H9 (cell line): ENCODE data around the gene TASOR2. TPM values are rescaled to one million over a fixed set of nuclear protein-coding genes. Genes with fewer than 3 reads are reported as not detected.

ENCODE experiments used
- DNase-seq: peaks from one replicate; pipeline ENCODE4 v3.0.0-alpha.2; 2017
- H2AFZ ChIP-seq: one replicate; pipeline ENCODE4 v1.6.1; 2013; ENCODE audit warnings: mild to moderate bottlenecking, low read length, control low read depth, moderate library complexity
- H2AK5ac ChIP-seq: 2 replicates; pipeline ENCODE4 v1.6.1; 2013; ENCODE audit warnings: low read length, control low read depth, mixed read lengths; ENCODE audit not compliant: insufficient read length
- H2BK120ac ChIP-seq: one replicate; pipeline ENCODE4 v1.6.1; 2013; ENCODE audit warnings: low read depth, mild to moderate bottlenecking, low read length, control low read depth, inconsistent platforms; ENCODE audit not compliant: poor library complexity, severe bottlenecking
- H2BK12ac ChIP-seq: 2 replicates; pipeline ENCODE4 v1.6.1; 2013; ENCODE audit warnings: low read length, control low read depth, mixed read lengths, low read depth; ENCODE audit not compliant: insufficient read length
- H2BK15ac ChIP-seq: 2 replicates; pipeline ENCODE4 v1.6.1; 2013; ENCODE audit warnings: low read depth, low read length, control low read depth
- H2BK20ac ChIP-seq: one replicate; pipeline ENCODE4 v1.6.1; 2013; ENCODE audit warnings: low read depth, mild to moderate bottlenecking, low read length, control low read depth, inconsistent platforms; ENCODE audit not compliant: poor library complexity, severe bottlenecking
- H2BK5ac ChIP-seq: 2 replicates; pipeline ENCODE4 v1.6.1; 2013; ENCODE audit warnings: low read length, control low read depth, mixed read lengths; ENCODE audit not compliant: insufficient read length
- H3K14ac ChIP-seq: 2 replicates; pipeline ENCODE4 v1.6.1; 2013; ENCODE audit warnings: low read length, control low read depth; ENCODE audit not compliant: insufficient read depth
- H3K18ac ChIP-seq: 2 replicates; pipeline ENCODE4 v1.6.1; 2013; ENCODE audit warnings: low read depth, mild to moderate bottlenecking, mixed read lengths, low read length, control low read depth; ENCODE audit not compliant: insufficient read length
- H3K23ac ChIP-seq: 2 replicates; pipeline ENCODE4 v1.6.1; 2013; ENCODE audit warnings: low read length, control low read depth, mixed read lengths, low read depth; ENCODE audit not compliant: insufficient read length
- H3K23me2 ChIP-seq: 2 replicates; pipeline ENCODE4 v1.6.1; 2013; ENCODE audit warnings: low read depth, mild to moderate bottlenecking, mixed read lengths, low read length, control low read depth; ENCODE audit not compliant: insufficient read length, poor library complexity, severe bottlenecking
- H3K27ac ChIP-seq: 2 replicates; pipeline ENCODE4 v1.5.1; 2013; ENCODE audit warnings: low read length, control low read depth, mixed read lengths, low read depth; ENCODE audit not compliant: insufficient read length
- H3K27me3 ChIP-seq: 2 replicates; pipeline ENCODE4 v1.6.1; 2013; ENCODE audit warnings: low read length, control low read depth, inconsistent platforms; ENCODE audit not compliant: insufficient read depth
- H3K4ac ChIP-seq: 2 replicates; pipeline ENCODE4 v1.6.1; 2013; ENCODE audit warnings: low read depth, mild to moderate bottlenecking, control low read depth, inconsistent platforms, low read length, moderate library complexity
- H3K4me1 ChIP-seq: 2 replicates; pipeline ENCODE4 v1.6.1; 2013; ENCODE audit warnings: low read length, control low read depth, inconsistent platforms; ENCODE audit not compliant: insufficient read depth
- H3K4me2 ChIP-seq: 2 replicates; pipeline ENCODE4 v1.6.1; 2013; ENCODE audit warnings: low read length, control low read depth, mixed read lengths; ENCODE audit not compliant: insufficient read length, insufficient read depth
- H3K56ac ChIP-seq: 2 replicates; pipeline ENCODE4 v1.6.1; 2013; ENCODE audit warnings: low read depth, mild to moderate bottlenecking, mixed read lengths, low read length, control low read depth; ENCODE audit not compliant: insufficient read length
- H3K79me1 ChIP-seq: 2 replicates; pipeline ENCODE4 v1.6.1; 2013; ENCODE audit warnings: low read depth, mild to moderate bottlenecking, moderate library complexity, low read length, control low read depth, inconsistent platforms; ENCODE audit not compliant: insufficient read depth, poor library complexity, severe bottlenecking
- H3K79me2 ChIP-seq: 2 replicates; pipeline ENCODE4 v1.6.1; 2013; ENCODE audit warnings: low read length, control low read depth, inconsistent platforms; ENCODE audit not compliant: insufficient read depth
- H3K9ac ChIP-seq: 2 replicates; pipeline ENCODE4 v1.6.1; 2013; ENCODE audit warnings: low read length, control low read depth, mixed read lengths; ENCODE audit not compliant: insufficient read length; ENCODE audit errors: extremely low read depth
- H3K9me3 ChIP-seq: one replicate; pipeline ENCODE4 v1.6.1; 2013; ENCODE audit warnings: low read depth, low read length, inconsistent platforms; ENCODE audit not compliant: control insufficient read depth
- H3T11ph ChIP-seq: one replicate; pipeline ENCODE4 v1.6.1; 2013; ENCODE audit warnings: mild to moderate bottlenecking, low read length, control low read depth, inconsistent platforms
- H4K20me1 ChIP-seq: one replicate; pipeline ENCODE4 v1.6.1; 2013; ENCODE audit not compliant: control insufficient read depth, insufficient read length, insufficient read depth
- H4K5ac ChIP-seq: 2 replicates; pipeline ENCODE4 v1.6.1; 2013; ENCODE audit warnings: low read depth, mild to moderate bottlenecking, mixed read lengths, low read length, control low read depth; ENCODE audit not compliant: insufficient read length
- H4K8ac ChIP-seq: replicated peaks from 2 replicates; pipeline ENCODE4 v1.6.1; 2013; ENCODE audit warnings: low read length, control low read depth, mixed read lengths, low read depth; ENCODE audit not compliant: insufficient read length
- H4K91ac ChIP-seq: 2 replicates; pipeline ENCODE4 v1.6.1; 2013; ENCODE audit warnings: low read depth, mild to moderate bottlenecking, moderate library complexity, mixed read lengths, low read length, control low read depth; ENCODE audit not compliant: insufficient read length
- H3K27ac Mint-ChIP-seq, 3 experiments: 2 replicates in 2 of 3; 3 replicates in 1 of 3; pipeline ENCODE4 v1.8.0; 2020 to 2021; ENCODE audit warnings: mixed read lengths in 3 of 3, mild to moderate bottlenecking in 1 of 3, moderate library complexity in 1 of 3
- H3K27me3 Mint-ChIP-seq: 2 replicates; pipeline ENCODE4 v1.8.0; 2021; ENCODE audit warnings: low read depth, mild to moderate bottlenecking, moderate library complexity, mixed read lengths
- H3K36me3 Mint-ChIP-seq, 3 experiments: 2 replicates in 2 of 3; 3 replicates in 1 of 3; pipeline ENCODE4 v1.8.0; 2020 to 2021; ENCODE audit warnings: low read depth in 3 of 3, mixed read lengths in 3 of 3; ENCODE audit not compliant: insufficient read depth in 1 of 3
- H3K4me1 Mint-ChIP-seq, 2 experiments: 2 replicates each; pipeline ENCODE4 v1.8.0; 2020; ENCODE audit warnings: mixed read lengths in 2 of 2
- H3K4me3 Mint-ChIP-seq, 2 experiments: 2 replicates in 1 of 2; 3 replicates in 1 of 2; pipeline ENCODE4 v1.8.0; 2020 to 2021; ENCODE audit warnings: mild to moderate bottlenecking in 2 of 2, mixed read lengths in 2 of 2, moderate library complexity in 1 of 2
- H3K9me3 Mint-ChIP-seq, 2 experiments: 2 replicates in 1 of 2; 3 replicates in 1 of 2; pipeline ENCODE4 v1.8.0; 2020; ENCODE audit warnings: mild to moderate bottlenecking in 2 of 2, mixed read lengths in 2 of 2, moderate library complexity in 1 of 2
- WGBS: extraction: QIAGEN DNeasy Blood & Tissue Kit; methylation state at CpG from one replicate; pipeline ENCODE4 v1.1.7; 2013; ENCODE audit warnings: missing lambda C conversion rate, low lambda C conversion rate, mixed read lengths; ENCODE audit not compliant: insufficient read length; ENCODE audit errors: extremely low coverage; 5-methylcytosine and 5-hydroxymethylcytosine counted together
- total RNA-seq: library from RNA; stranded (reverse); gene quantifications from 2 replicates; pipeline ENCODE4 v1.2.1, GENCODE V29; 2021
- TF ChIP-seq, protein P1 (sequence below): fragments of 200-600 bp; sonication (generic); conservative IDR thresholded peaks from 3 replicates; pipeline ENCODE4 v1.8.0; 2021; ENCODE audit warnings: antibody characterized with exemption, mild to moderate bottlenecking

TASOR2 gene
- total RNA-seq, 1 experiment from 2014 or later = 64.5 TPM

DNA sequence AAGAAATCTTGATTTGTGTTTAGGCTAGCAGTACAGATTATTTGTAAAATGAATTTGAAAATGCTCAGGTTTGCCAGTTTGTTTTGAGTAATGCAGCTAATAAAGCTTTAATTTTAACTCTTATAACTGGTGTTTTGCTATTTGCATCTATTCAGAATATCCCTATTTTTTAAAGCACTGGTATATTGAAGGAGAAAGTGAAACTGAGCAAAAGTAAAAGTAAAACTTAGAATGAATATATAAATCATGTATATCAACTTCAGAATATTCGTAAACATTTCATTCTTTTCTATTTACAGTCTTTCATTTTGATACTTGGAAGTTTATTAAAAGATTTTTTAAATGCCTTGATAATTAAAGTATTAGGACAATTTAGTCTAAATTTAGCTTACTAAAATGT, 26.2 kb downstream of the TASOR2 start:
- no peak overlapping the region for H2BK15ac ChIP-seq
- H4K8ac ChIP-seq = no peak overlapping the region
- Mint-ChIP-seq H3K9me3 (no peaks in the 10 kb centered on the region), H3K4me3 (no peak overlapping the region), H3K36me3 (no peaks in the 10 kb centered on the region), H3K27me3 (no peaks in the 10 kb centered on the region), H3K4me1 (peaks cover 9 to 10% of the 10 kb centered on the region in 2 experiments; a peak in 3 of 4 replicates), H3K27ac (no peak overlapping the region)
- H2AFZ ChIP-seq = no peak overlapping the region
- WGBS = no CpG with 5 or more reads among the region's 1 CpG
- H2BK20ac ChIP-seq = no peak overlapping the region
- H3K79me2 ChIP-seq = peaks cover 4% of the 10 kb centered on the region; the same call in 1 of the 2 replicates
- no peak overlapping the region for H3K27ac ChIP-seq
- no peak overlapping the region for H3K4ac ChIP-seq
- H3K4me2 ChIP-seq = no peak overlapping the region
- no peak overlapping the region for H3K56ac ChIP-seq
- DNase-seq = no peak
- H3K4me1 ChIP-seq = no peaks in the 10 kb centered on the region
- H3K23me2 ChIP-seq = no peaks in the 10 kb centered on the region
- TF ChIP-seq, protein P1, sequence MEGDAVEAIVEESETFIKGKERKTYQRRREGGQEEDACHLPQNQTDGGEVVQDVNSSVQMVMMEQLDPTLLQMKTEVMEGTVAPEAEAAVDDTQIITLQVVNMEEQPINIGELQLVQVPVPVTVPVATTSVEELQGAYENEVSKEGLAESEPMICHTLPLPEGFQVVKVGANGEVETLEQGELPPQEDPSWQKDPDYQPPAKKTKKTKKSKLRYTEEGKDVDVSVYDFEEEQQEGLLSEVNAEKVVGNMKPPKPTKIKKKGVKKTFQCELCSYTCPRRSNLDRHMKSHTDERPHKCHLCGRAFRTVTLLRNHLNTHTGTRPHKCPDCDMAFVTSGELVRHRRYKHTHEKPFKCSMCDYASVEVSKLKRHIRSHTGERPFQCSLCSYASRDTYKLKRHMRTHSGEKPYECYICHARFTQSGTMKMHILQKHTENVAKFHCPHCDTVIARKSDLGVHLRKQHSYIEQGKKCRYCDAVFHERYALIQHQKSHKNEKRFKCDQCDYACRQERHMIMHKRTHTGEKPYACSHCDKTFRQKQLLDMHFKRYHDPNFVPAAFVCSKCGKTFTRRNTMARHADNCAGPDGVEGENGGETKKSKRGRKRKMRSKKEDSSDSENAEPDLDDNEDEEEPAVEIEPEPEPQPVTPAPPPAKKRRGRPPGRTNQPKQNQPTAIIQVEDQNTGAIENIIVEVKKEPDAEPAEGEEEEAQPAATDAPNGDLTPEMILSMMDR = no peak
- H3T11ph ChIP-seq = no peak overlapping the region
- no peak overlapping the region for H3K9ac ChIP-seq
- no peak overlapping the region for H2BK120ac ChIP-seq
- no peak overlapping the region for H4K5ac ChIP-seq
- no peak overlapping the region for H3K23ac ChIP-seq
- H3K9me3 ChIP-seq = no peaks in the 10 kb centered on the region
- no peaks in the 10 kb centered on the region for H3K27me3 ChIP-seq
- no peak overlapping the region for H2AK5ac ChIP-seq
- no peaks in the 10 kb centered on the region for H4K20me1 ChIP-seq
- H3K18ac ChIP-seq = no peak overlapping the region
- no peaks in the 10 kb centered on the region for H3K79me1 ChIP-seq
- no peak overlapping the region for H4K91ac ChIP-seq
- no peak overlapping the region for H3K14ac ChIP-seq
- no peak overlapping the region for H2BK12ac ChIP-seq
- H2BK5ac ChIP-seq = no peak overlapping the region
